A549 (cell line): ENCODE results near the gene ZNF575. TPM values are rescaled to one million over a fixed set of nuclear protein-coding genes. Genes with fewer than 3 reads are reported as not detected.

Experiments used
- BHLHE40 ChIP-seq: IDR thresholded peaks from 2 replicates; pipeline ENCODE4 v1.6.1; 2012; ENCODE audit warnings: low read depth, low read length, inconsistent platforms
- CBX2 ChIP-seq: fragments of 200-600 bp; sonication (generic); IDR thresholded peaks from 2 replicates; pipeline ENCODE4 v1.6.1; 2016; ENCODE audit warnings: low read depth, mild to moderate bottlenecking, borderline replicate concordance
- CEBPB ChIP-seq, 2 experiments: fragments of >200 bp in 1 of 2; sonication (Bioruptor Twin) in 1 of 2; formaldehyde crosslinking in 1 of 2; IDR thresholded peaks; 2 replicates each; pipeline ENCODE4 v1.6.1; 2012 to 2016
- CHD2 ChIP-seq: fragments of 150-350 bp; IDR thresholded peaks from 2 replicates; pipeline ENCODE4 v1.6.1; 2014; ENCODE audit warnings: low read length; ENCODE audit not compliant: partially characterized antibody
- CHD4 ChIP-seq: fragments of 200-600 bp; sonication (generic); IDR thresholded peaks from 2 replicates; pipeline ENCODE4 v1.6.1; 2016; ENCODE audit warnings: antibody characterized with exemption, mild to moderate bottlenecking, borderline replicate concordance
- CTCF ChIP-seq: fragments of >200 bp; sonication (Bioruptor Twin); formaldehyde crosslinking; IDR thresholded peaks from 3 replicates; pipeline ENCODE4 v1.5.1; 2016
- E2F6 ChIP-seq: IDR thresholded peaks from 2 replicates; pipeline ENCODE4 v1.6.1; 2012; ENCODE audit warnings: low read depth, borderline replicate concordance
- EHF ChIP-seq: fragments of 250-450 bp; sonication (Bioruptor Pico); IDR thresholded peaks from 2 replicates; pipeline ENCODE4 v1.5.0; 2020; ENCODE audit warnings: mild to moderate bottlenecking
- EHMT2 ChIP-seq: fragments of 200-600 bp; sonication (generic); IDR thresholded peaks from 2 replicates; pipeline ENCODE4 v1.6.1; 2016; ENCODE audit warnings: antibody characterized with exemption, low read depth, mild to moderate bottlenecking, moderate library complexity
- EP300 ChIP-seq, 2 experiments: fragments of >200 bp; sonication (Bioruptor Twin); formaldehyde crosslinking; IDR thresholded peaks; 2 replicates in 1 of 2; 3 replicates in 1 of 2; pipeline ENCODE4 v1.6.1; 2016 to 2017
- ESRRA ChIP-seq: fragments of 150-350 bp; IDR thresholded peaks from 2 replicates; pipeline ENCODE4 v1.6.1; 2014; ENCODE audit warnings: mild to moderate bottlenecking, low read length, borderline replicate concordance
- FOSL2 ChIP-seq, 2 experiments: fragments of 450-650 bp in 1 of 2; fragments of >200 bp in 1 of 2; sonication (Bioruptor Twin) in 1 of 2; formaldehyde crosslinking; IDR thresholded peaks; 2 replicates each; pipeline versions ENCODE4 v1.5.0 to v1.6.1; 2016 to 2020; ENCODE audit warnings: mild to moderate bottlenecking in 1 of 2, moderate library complexity in 1 of 2
- FOXS1 ChIP-seq: fragments of 250-450 bp; sonication (Bioruptor Pico); IDR thresholded peaks from 2 replicates; pipeline ENCODE4 v1.5.0; 2020; ENCODE audit warnings: mild to moderate bottlenecking, moderate library complexity
- GATA3 ChIP-seq: IDR thresholded peaks from 2 replicates; pipeline ENCODE4 v1.6.1; 2012; ENCODE audit warnings: borderline replicate concordance
- HDAC2 ChIP-seq: fragments of 200-600 bp; sonication (generic); IDR thresholded peaks from 2 replicates; pipeline ENCODE4 v1.6.1; 2016
- HEYL ChIP-seq: fragments of 250-450 bp; sonication (Bioruptor Pico); IDR thresholded peaks from 2 replicates; pipeline ENCODE4 v1.8.0; 2021; ENCODE audit warnings: mild to moderate bottlenecking, moderate library complexity
- HMGXB4 ChIP-seq: fragments of 250-450 bp; sonication (Bioruptor Pico); IDR thresholded peaks from 2 replicates; pipeline ENCODE4 v1.5.0; 2021; ENCODE audit warnings: mild to moderate bottlenecking, moderate library complexity, borderline replicate concordance
- HOXA7 ChIP-seq: fragments of 250-450 bp; sonication (Bioruptor Pico); IDR thresholded peaks from 2 replicates; pipeline ENCODE4 v1.5.0; 2020; ENCODE audit warnings: mild to moderate bottlenecking, moderate library complexity
- HOXB13 ChIP-seq: fragments of 250-450 bp; sonication (Bioruptor Pico); IDR thresholded peaks from 2 replicates; pipeline ENCODE4 v1.5.0; 2020; ENCODE audit warnings: low read depth, mild to moderate bottlenecking, moderate library complexity
- JUN ChIP-seq, 2 experiments: fragments of >200 bp; sonication (Bioruptor Twin); formaldehyde crosslinking; IDR thresholded peaks; 2 replicates in 1 of 2; 3 replicates in 1 of 2; pipeline ENCODE4 v1.6.1; 2016 to 2017
- JUNB ChIP-seq: fragments of >200 bp; sonication (Bioruptor Twin); formaldehyde crosslinking; IDR thresholded peaks from 2 replicates; pipeline ENCODE4 v1.6.1; 2016
- KDM5A ChIP-seq: fragments of 200-600 bp; sonication (generic); IDR thresholded peaks from 2 replicates; pipeline ENCODE4 v1.6.1; 2016; ENCODE audit warnings: antibody characterized with exemption, mild to moderate bottlenecking
- MAX ChIP-seq: IDR thresholded peaks from 2 replicates; pipeline ENCODE4 v1.6.1; 2012
- MAZ ChIP-seq: fragments of 150-350 bp; IDR thresholded peaks from 2 replicates; pipeline ENCODE4 v1.6.1; 2014; ENCODE audit warnings: antibody characterized with exemption, low read depth, low read length, borderline replicate concordance
- NFE2L2 ChIP-seq: fragments of 150-350 bp; conservative IDR thresholded peaks from 2 replicates; pipeline ENCODE4 v1.6.1; 2014; ENCODE audit warnings: low read length
- NR3C1 ChIP-seq: fragments of >200 bp; sonication (Bioruptor Twin); formaldehyde crosslinking; IDR thresholded peaks from 3 replicates; pipeline ENCODE4 v1.6.1; 2017
- PBX3 ChIP-seq: IDR thresholded peaks from 2 replicates; pipeline ENCODE4 v1.6.1; 2012
- PHF8 ChIP-seq: fragments of 200-600 bp; sonication (generic); IDR thresholded peaks from 2 replicates; pipeline ENCODE4 v1.6.1; 2016; ENCODE audit warnings: low read depth, mild to moderate bottlenecking, antibody characterized with exemption, moderate library complexity, borderline replicate concordance
- POLR2AphosphoS2 ChIP-seq: conservative IDR thresholded peaks from 2 replicates; pipeline ENCODE4 v1.6.1; 2012; ENCODE audit warnings: low read length, improper control_type of control experiment, inconsistent platforms
- REST ChIP-seq: fragments of 200-600 bp; sonication (generic); IDR thresholded peaks from 2 replicates; pipeline ENCODE4 v1.6.1; 2016; ENCODE audit warnings: antibody characterized with exemption, mild to moderate bottlenecking, moderate library complexity
- SMC3 ChIP-seq: fragments of >200 bp; sonication (Bioruptor Twin); formaldehyde crosslinking; IDR thresholded peaks from 3 replicates; pipeline ENCODE4 v1.6.1; 2018; ENCODE audit warnings: inconsistent platforms
- TFCP2L1 ChIP-seq: fragments of 250-450 bp; sonication (Bioruptor Pico); IDR thresholded peaks from 2 replicates; pipeline ENCODE4 v1.5.0; 2021; ENCODE audit warnings: mild to moderate bottlenecking
- TP53 ChIP-seq: fragments of 250-450 bp; sonication (Bioruptor Pico); IDR thresholded peaks from 2 replicates; pipeline ENCODE4 v1.5.0; 2021; ENCODE audit warnings: mild to moderate bottlenecking, moderate library complexity
- ZSCAN20 ChIP-seq: fragments of 250-450 bp; sonication (Bioruptor Pico); IDR thresholded peaks from 2 replicates; pipeline ENCODE4 v1.8.0; 2022; ENCODE audit warnings: mild to moderate bottlenecking, moderate library complexity
- polyA plus RNA-seq, 4 experiments: library from polyadenylated mRNA; depleted of rRNA in 3 of 4; stranded (reverse); fragments of >200 nt; fragmentation: RNase III in 1 of 4; extraction: RNeasy Plus Mini Kit Qiagen cat#74134 plus additional on column Dnase treatment in 1 of 4; gene quantifications; 2 replicates in 3 of 4; 3 replicates in 1 of 4; pipeline ENCODE4 v1.2.3, GENCODE V29; 2011 to 2017

Gene ZNF575
- polyA plus RNA-seq, 2 of the 4 experiments (the other 2 are of a cell fraction) = 0.09 to 1.5 TPM

GRCh38 chr19:43575156-43575950, 42.4 kb downstream of the ZNF575 start, which contains the start of the genes PINLYP and XRCC1 (continued):
- no peak for TF ChIP-seq NR3C1
- no peak for TF ChIP-seq ESRRA
- TF ChIP-seq NFE2L2 = no peak
- no peak for TF ChIP-seq GATA3
- TF ChIP-seq TFCP2L1 (CRISPR knock-in tag) = no peak
- TF ChIP-seq MAZ = no peak
- TF ChIP-seq CEBPB (IDR thresholded peaks at IDR 0.05) = no peak
- TF ChIP-seq MAX = 0 out of 2 replicates have a peak, but pooled peaks have one; percentile 35
- no peak for TF ChIP-seq CHD2
- TF ChIP-seq FOXS1 (CRISPR knock-in tag) = no peak
- no peak for TF ChIP-seq HOXB13 (CRISPR knock-in tag)
- no peak for TF ChIP-seq KDM5A
- no peak for TF ChIP-seq JUNB
- no peak for TF ChIP-seq CHD4
- TF ChIP-seq FOSL2 (IDR thresholded peaks at IDR 0.05) = no peak
- TF ChIP-seq FOSL2 (CRISPR knock-in tag; IDR thresholded peaks at IDR 0.05) = no peak
- no peak for TF ChIP-seq ZSCAN20 (CRISPR knock-in tag)
- TF ChIP-seq HOXA7 (CRISPR knock-in tag) = no peak
- TF ChIP-seq HEYL (CRISPR knock-in tag) = no peak
- TF ChIP-seq CBX2 = no peak
- peak; percentile 65; the same call in 1 of the 2 replicates for TF ChIP-seq E2F6
- TF ChIP-seq BHLHE40 = no peak
- no peak for TF ChIP-seq EHMT2
- 0 out of 2 replicates have a peak, but pooled peaks have one; percentile 38 for TF ChIP-seq HDAC2
- no peak for TF ChIP-seq PBX3
- TF ChIP-seq TP53 (CRISPR knock-in tag) = no peak
- TF ChIP-seq REST = no peak
- TF ChIP-seq SMC3 = no peak
- TF ChIP-seq POLR2AphosphoS2 = no peak
- TF ChIP-seq EP300 (IDR thresholded peaks at IDR 0.05) = no peak
- peak; percentile 63; the same call in 1 of the 2 replicates for TF ChIP-seq PHF8
- no peak for TF ChIP-seq EHF (CRISPR knock-in tag)
- TF ChIP-seq HMGXB4 = no peak
- TF ChIP-seq JUN (IDR thresholded peaks at IDR 0.05) = peak in 1 of 2 experiments; percentile 58; a peak in 3 of 5 replicates
- no peak for TF ChIP-seq CTCF
